ENCODE data around the gene IMMP2L. TPM values are rescaled to one million over a fixed set of nuclear protein-coding genes. Genes with fewer than 3 reads are reported as not detected.
"Not testable (repeated sequence)": the region's sequence is repeated elsewhere in the genome, so short reads cannot be mapped to it uniquely, and the experiment has no call there.

IMMP2L gene
- total and polyA plus RNA-seq, 2 of the 13 experiments (the other 11 are each of a cell fraction or from before 2014, with no cell fraction given), result 7.8 to 16.9 TPM

GRCh38 chr7:111609483-111610254, 47.4 kb upstream of the IMMP2L start:
- H3K9me3 ChIP-seq (ENCODE audit: low read length); H2AFZ ChIP-seq (ENCODE audit: low read length); FAIRE-seq; CTCF ChIA-PET (ENCODE audit: low intra/inter-chr PET ratio, low total read pairs); BruUV-seq (replicated peaks); POLR2A ChIA-PET; H3K79me2 ChIP-seq (ENCODE audit: insufficient read depth, low read length); H4K20me1 ChIP-seq (ENCODE audit: insufficient read depth, low read length); intact Hi-C loops (cut with micrococcal nuclease; ENCODE audit: unreplicated experiment); H3K4me1 ChIP-seq (ENCODE audit: insufficient read depth, low read length); in situ Hi-C loops (cut with HindIII; ENCODE audit: extremely low pct_ligation_motif_present, low pct_unique_long_range_greater_than_20kb); ATAC-seq; H3K9ac ChIP-seq (ENCODE audit: insufficient read depth, low read depth, low read length); H3K27ac ChIP-seq (ENCODE audit: extremely low read length, insufficient read depth, low read length); H3K4me3 ChIP-seq (replicated peaks in 1 of 3; ENCODE audit: insufficient read depth in 1 of 3, low read depth in 2 of 3, low read length in 3 of 3); H3K36me3 ChIP-seq (replicated peaks in 1 of 2; ENCODE audit: control insufficient read depth in 1 of 2, insufficient read depth in 2 of 2, low read length in 2 of 2); H3K27me3 ChIP-seq (ENCODE audit: control insufficient read depth in 1 of 2, insufficient read depth in 2 of 2, low read length in 2 of 2); H3K4me2 ChIP-seq (ENCODE audit: low read depth, low read length); DNase-seq (ENCODE audit: low spot score): not testable (repeated sequence)
- WGBS (ENCODE audit: low lambda C conversion rate), result no CpG with 5 or more reads among the region's 58 CpGs

- Histone ChIP-seq H3K36me3 (replicated peaks in 1 of 2; ENCODE audit: control insufficient read depth in 1 of 2, insufficient read depth in 2 of 2, low read length in 2 of 2) (no peaks in the 10 kb centered on the region), H3K9ac (ENCODE audit: insufficient read depth, low read depth, low read length) (no peak overlapping the region), H3K79me2 (ENCODE audit: insufficient read depth, low read length) (no peaks in the 10 kb centered on the region), H2AFZ (ENCODE audit: low read length) (no peak overlapping the region), H3K27ac (ENCODE audit: extremely low read length, insufficient read depth, low read length) (no peak overlapping the region), H3K27me3 (ENCODE audit: control insufficient read depth in 1 of 2, insufficient read depth in 2 of 2, low read length in 2 of 2) (0 out of 5 replicates have a peak, but pooled peaks cover 0 to 2% of the 10 kb centered on the region in 2 experiments), H3K4me3 (replicated peaks in 1 of 3; ENCODE audit: insufficient read depth in 1 of 3, low read depth in 2 of 3, low read length in 3 of 3) (no peak overlapping the region), H3K4me1 (ENCODE audit: insufficient read depth, low read length) (no peaks in the 10 kb centered on the region), H4K20me1 (ENCODE audit: insufficient read depth, low read length) (no peaks in the 10 kb centered on the region), H3K9me3 (ENCODE audit: low read length) (no peaks in the 10 kb centered on the region), H3K4me2 (ENCODE audit: low read depth, low read length) (no peak overlapping the region)
- CTCF ChIA-PET (ENCODE audit: low intra/inter-chr PET ratio, low total read pairs), result no interaction called here
- TF ChIP-seq ZNF503 (CRISPR knock-in tag; IDR thresholded peaks at IDR 0.05) (no peak), FOXO4 (CRISPR knock-in tag; conservative IDR thresholded peaks at IDR 0.05) (no peak), FOXK1 (CRISPR knock-in tag; IDR thresholded peaks at IDR 0.05; ENCODE audit: borderline replicate concordance, low read depth) (no peak), E2F2 (CRISPR knock-in tag; IDR thresholded peaks at IDR 0.05; ENCODE audit: borderline replicate concordance) (no peak), MXI1 (IDR thresholded peaks at IDR 0.05; ENCODE audit: borderline replicate concordance, low read depth, low read length) (no peak), DBP (CRISPR knock-in tag; IDR thresholded peaks at IDR 0.05; ENCODE audit: not compliant biosample characterization) (no peak), SUZ12 (IDR thresholded peaks at IDR 0.05; ENCODE audit: low read depth, low read length) (no peak), NCOR1 (IDR thresholded peaks at IDR 0.05; ENCODE audit: borderline replicate concordance, low read length) (no peak), HNF4A (CRISPR knock-in tag; IDR thresholded peaks at IDR 0.05) (no peak), KDM1A (CRISPR knock-in tag; IDR thresholded peaks at IDR 0.05) (no peak)
- ATAC-seq (no peak), FAIRE-seq (no peak), DNase-seq (ENCODE audit: low spot score) (no peak)
- intact Hi-C loops (cut with micrococcal nuclease; ENCODE audit: unreplicated experiment), result no loop called here
- in situ Hi-C loops (cut with HindIII; ENCODE audit: extremely low pct_ligation_motif_present, low pct_unique_long_range_greater_than_20kb), result no loop called here
- 26% methylated on average over 2 of the region's 2 CpGs for WGBS (ENCODE audit: low lambda C conversion rate)
- no TSS peak for BruUV-seq (replicated peaks)
- POLR2A ChIA-PET, result no interaction called here
These were observed 45.3 kb upstream of the IMMP2L start for GRCh38 chr7:111607621-111608020.

Data from HepG2 (cell line).